GM23338 (cell line): ENCODE measurements around the gene ST3GAL6. TPM values are rescaled to one million over a fixed set of nuclear protein-coding genes. Genes with fewer than 3 reads are reported as not detected.

Experiments
- ATAC-seq: fragments of 200-7000 bp; cut with Tn5 transposase; 3 replicates; pipeline ENCODE4 v1.9.1; 2020
- DNase-seq: peaks from one replicate; pipeline ENCODE4 v3.0.0-alpha.2; 2015; ENCODE audit warnings: low spot score
- H2AFZ ChIP-seq: fragments of 200-600 bp; sonication (generic); 2 replicates; pipeline ENCODE4 v1.8.0; 2016; ENCODE audit warnings: antibody characterized with exemption, mild to moderate bottlenecking, moderate library complexity
- H3F3A ChIP-seq: fragments of 200-600 bp; sonication (generic); replicated peaks from 2 replicates; pipeline ENCODE4 v1.8.0; 2017; ENCODE audit warnings: antibody characterized with exemption, mixed run types, low read depth
- H3K27ac ChIP-seq: fragments of 200-600 bp; sonication (generic); 2 replicates; pipeline ENCODE4 v1.6.1; 2016; ENCODE audit warnings: low read depth
- H3K27me3 ChIP-seq: fragments of 200-600 bp; sonication (generic); 2 replicates; pipeline ENCODE4 v1.8.0; 2016; ENCODE audit warnings: mild to moderate bottlenecking, mixed run types, moderate library complexity; ENCODE audit not compliant: insufficient read depth
- H3K36me3 ChIP-seq: fragments of 200-600 bp; sonication (generic); 2 replicates; pipeline ENCODE4 v1.8.0; 2016; ENCODE audit warnings: mild to moderate bottlenecking; ENCODE audit not compliant: insufficient read depth
- H3K4me1 ChIP-seq: fragments of 200-600 bp; sonication (generic); 2 replicates; pipeline ENCODE4 v1.8.0; 2016; ENCODE audit warnings: mild to moderate bottlenecking, moderate library complexity; ENCODE audit not compliant: insufficient read depth
- H3K4me2 ChIP-seq: fragments of 200-600 bp; sonication (generic); 2 replicates; pipeline ENCODE4 v1.7.1; 2017; ENCODE audit warnings: mixed run types
- H3K4me3 ChIP-seq: fragments of 200-600 bp; sonication (generic); 2 replicates; pipeline ENCODE4 v1.6.1; 2016; ENCODE audit warnings: mixed run types
- H3K79me2 ChIP-seq: fragments of 200-600 bp; sonication (generic); replicated peaks from 2 replicates; pipeline ENCODE4 v1.8.0; 2017; ENCODE audit warnings: mild to moderate bottlenecking; ENCODE audit not compliant: insufficient read depth
- H3K9me2 ChIP-seq: fragments of 200-600 bp; sonication (generic); 2 replicates; pipeline ENCODE4 v1.8.0; 2017; ENCODE audit not compliant: insufficient read depth
- H4K20me1 ChIP-seq: fragments of 200-600 bp; sonication (generic); replicated peaks from 2 replicates; pipeline ENCODE4 v1.8.0; 2017; ENCODE audit warnings: mild to moderate bottlenecking; ENCODE audit not compliant: insufficient read depth
- H3K27ac Mint-ChIP-seq: 2 replicates; pipeline ENCODE4 v1.8.0; 2020; ENCODE audit warnings: inconsistent platforms, mild to moderate bottlenecking, moderate library complexity, mixed read lengths
- H3K27me3 Mint-ChIP-seq: 3 replicates; pipeline ENCODE4 v1.8.0; 2022; ENCODE audit warnings: low read depth, mild to moderate bottlenecking, moderate library complexity, mixed read lengths, inconsistent platforms; ENCODE audit not compliant: insufficient read depth, poor library complexity
- H3K36me3 Mint-ChIP-seq: 3 replicates; pipeline ENCODE4 v1.8.0; 2021; ENCODE audit warnings: low read depth, mild to moderate bottlenecking, inconsistent platforms, moderate library complexity, mixed read lengths
- H3K4me1 Mint-ChIP-seq: 3 replicates; pipeline ENCODE4 v1.8.0; 2020; ENCODE audit warnings: mild to moderate bottlenecking, inconsistent platforms, mixed read lengths
- H3K4me3 Mint-ChIP-seq: 3 replicates; pipeline ENCODE4 v1.8.0; 2021; ENCODE audit warnings: moderate library complexity, mild to moderate bottlenecking, inconsistent platforms, mixed read lengths
- H3K9me3 Mint-ChIP-seq: 3 replicates; pipeline ENCODE4 v1.8.0; 2020; ENCODE audit warnings: moderate library complexity, mild to moderate bottlenecking, inconsistent platforms, mixed read lengths
- CREB1 ChIP-seq: fragments of 250-450 bp; sonication (Bioruptor Pico); IDR thresholded peaks from 2 replicates; pipeline ENCODE4 v1.5.0; 2020; ENCODE audit warnings: low read depth, mild to moderate bottlenecking, moderate library complexity
- CTCF ChIP-seq, 2 experiments: fragments of 200-600 bp in 1 of 2; sonication (generic) in 1 of 2; conservative IDR thresholded peaks; 2 replicates each; pipeline versions ENCODE4 v1.5.1 to v1.6.1; 2016 to 2017; ENCODE audit warnings: antibody characterized with exemption in 2 of 2, low read depth in 2 of 2, mild to moderate bottlenecking in 2 of 2, moderate library complexity in 1 of 2
- ETS1 ChIP-seq: IDR thresholded peaks from 2 replicates; pipeline ENCODE4 v1.6.1; 2016; ENCODE audit warnings: antibody characterized with exemption
- EZH2 ChIP-seq: fragments of 200-600 bp; sonication (generic); IDR thresholded peaks from one replicate; pipeline ENCODE4 v1.8.0; 2017; ENCODE audit warnings: antibody characterized with exemption, mild to moderate bottlenecking, low read depth; ENCODE audit not compliant: unreplicated experiment
- EZH2phosphoT487 ChIP-seq: fragments of 200-600 bp; sonication (generic); IDR thresholded peaks from one replicate; pipeline ENCODE4 v1.8.1; 2018; ENCODE audit warnings: antibody characterized with exemption; ENCODE audit not compliant: unreplicated experiment
- JUNB ChIP-seq: IDR thresholded peaks from one replicate; pipeline ENCODE4 v1.6.1; 2016; ENCODE audit warnings: antibody characterized with exemption; ENCODE audit not compliant: unreplicated experiment
- NANOG ChIP-seq: IDR thresholded peaks from 2 replicates; pipeline ENCODE4 v1.6.1; 2016; ENCODE audit warnings: antibody characterized with exemption, borderline replicate concordance
- POLR2AphosphoS5 ChIP-seq: IDR thresholded peaks from 2 replicates; pipeline ENCODE4 v1.6.1; 2016; ENCODE audit warnings: antibody characterized with exemption, low read depth
- REST ChIP-seq: IDR thresholded peaks from one replicate; pipeline ENCODE4 v1.6.1; 2018; ENCODE audit warnings: antibody characterized with exemption; ENCODE audit not compliant: unreplicated experiment
- STAT1 ChIP-seq: IDR thresholded peaks from one replicate; pipeline ENCODE4 v1.6.1; 2016; ENCODE audit warnings: antibody characterized with exemption; ENCODE audit not compliant: unreplicated experiment
- ZNF114 ChIP-seq: fragments of 250-450 bp; sonication (Bioruptor Pico); IDR thresholded peaks from 2 replicates; pipeline ENCODE4 v1.5.0; 2020; ENCODE audit warnings: mild to moderate bottlenecking, moderate library complexity
- ZNF331 ChIP-seq: fragments of 250-450 bp; sonication (Bioruptor Pico); IDR thresholded peaks from 2 replicates; pipeline ENCODE4 v1.5.0; 2020; ENCODE audit warnings: low read depth, mild to moderate bottlenecking, moderate library complexity
- ZNF462 ChIP-seq: fragments of 250-450 bp; sonication (Bioruptor Pico); IDR thresholded peaks from 2 replicates; pipeline ENCODE4 v1.5.0; 2020; ENCODE audit warnings: mild to moderate bottlenecking, moderate library complexity
- polyA plus RNA-seq: library from polyadenylated mRNA; unstranded; fragments of >200 nt; fragmentation: Nextera tagmentation; extraction: Ambion mirVana; gene quantifications from 2 replicates; pipeline ENCODE4 v1.2.1, GENCODE V29; 2016
- total RNA-seq: library from RNA; depleted of rRNA; stranded (reverse); fragments of >200 nt; shearing (Covaris generic); gene quantifications from 2 replicates; pipeline ENCODE4 v1.2.3, GENCODE V29; 2014

Gene ST3GAL6
- total and polyA plus RNA-seq, 2 experiments from 2014 or later: 4.7 to 8.1 TPM

- TF ChIP-seq ZNF331 (no peak), EZH2 (no peak)
Observed at GRCh38 chr3:98741121-98741716, 21.9 kb upstream of the ST3GAL6 start (continued).

GRCh38 chr3:98743071-98743470 lies 20.1 kb upstream of the ST3GAL6 start:
- TF ChIP-seq CREB1 (CRISPR knock-in tag) (no peak), CTCF (conservative IDR thresholded peaks at IDR 0.05; ENCODE audit: low read depth in 2 of 2) (no peak), STAT1 (no peak), EZH2phosphoT487 (no peak), ZNF462 (CRISPR knock-in tag) (no peak), JUNB (no peak), NANOG (no peak), ZNF114 (CRISPR knock-in tag) (no peak), EZH2 (no peak), REST (no peak), POLR2AphosphoS5 (no peak), ETS1 (no peak), ZNF331 (no peak)
- Mint-ChIP-seq H3K27ac (no peak overlapping the region), H3K27me3 (no peaks in the 10 kb centered on the region), H3K9me3 (no peaks in the 10 kb centered on the region), H3K36me3 (no peaks in the 10 kb centered on the region), H3K4me3 (no peak overlapping the region), H3K4me1 (0 out of 3 replicates have a peak, but pooled peaks cover 1% of the 10 kb centered on the region)
- no peak for ATAC-seq
- Histone ChIP-seq H4K20me1 (no peaks in the 10 kb centered on the region), H3K36me3 (no peaks in the 10 kb centered on the region), H3K27me3 (no peaks in the 10 kb centered on the region), H3K4me3 (no peak overlapping the region), H3K79me2 (no peaks in the 10 kb centered on the region), H2AFZ (no peak overlapping the region), H3K4me1 (no peaks in the 10 kb centered on the region), H3F3A (no peaks in the 10 kb centered on the region), H3K27ac (no peak overlapping the region), H3K9me2 (no peaks in the 10 kb centered on the region), H3K4me2 (no peak overlapping the region)
- no peak for DNase-seq
